Measurements from ENCODE around the gene TSSK2. TPM values are rescaled to one million over a fixed set of nuclear protein-coding genes. Genes with fewer than 3 reads are reported as not detected.

TSSK2 gene
- total RNA-seq (2022; extraction: Qiagen RNA extraction): not detected in 5 replicates

GRCh38 chr22:19130959-19131684, at the start of gene TSSK2:
TSS of gene TSSK2 (plus strand) at chr22:19131308. CDS start at chr22:19131400, 92 bp downstream.

DNA sequence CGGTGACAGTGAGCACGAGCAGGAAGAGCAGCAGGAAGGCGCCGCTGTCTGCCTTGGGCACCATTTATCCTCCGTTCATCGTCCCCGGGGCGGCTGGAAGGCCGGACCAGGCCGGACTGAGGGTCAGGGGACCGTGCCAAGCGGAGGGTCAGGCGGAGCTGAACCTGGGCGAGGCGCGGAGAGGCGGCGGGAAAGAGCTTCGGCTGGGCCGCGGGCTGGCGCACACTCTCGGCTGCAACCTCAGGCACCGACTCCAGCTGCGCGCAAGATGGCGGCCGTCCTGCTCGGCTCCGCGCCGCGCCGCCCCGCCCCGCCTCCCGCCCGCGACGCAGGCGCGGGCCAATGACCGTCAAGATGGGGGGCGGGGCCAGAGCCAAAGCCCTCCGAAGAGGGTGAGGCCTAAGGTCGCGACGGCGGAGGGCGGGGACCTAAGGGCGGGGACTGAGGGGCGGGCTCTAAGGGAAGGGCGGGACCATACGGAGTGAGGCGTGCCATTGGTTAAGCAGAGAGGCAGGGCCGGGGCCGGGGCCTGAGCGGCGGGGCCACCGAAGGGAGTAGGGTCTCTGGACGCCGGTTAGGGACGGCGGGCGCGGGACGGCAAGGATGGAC, 8.9 kb upstream of the TSSK2 start, which contains the start of gene DGCR2:
TSS of gene DGCR2 (minus strand) at position 270 of the 609 bp plus-strand sequence. CDS start at position 64, 206 bp downstream.

DNA sequence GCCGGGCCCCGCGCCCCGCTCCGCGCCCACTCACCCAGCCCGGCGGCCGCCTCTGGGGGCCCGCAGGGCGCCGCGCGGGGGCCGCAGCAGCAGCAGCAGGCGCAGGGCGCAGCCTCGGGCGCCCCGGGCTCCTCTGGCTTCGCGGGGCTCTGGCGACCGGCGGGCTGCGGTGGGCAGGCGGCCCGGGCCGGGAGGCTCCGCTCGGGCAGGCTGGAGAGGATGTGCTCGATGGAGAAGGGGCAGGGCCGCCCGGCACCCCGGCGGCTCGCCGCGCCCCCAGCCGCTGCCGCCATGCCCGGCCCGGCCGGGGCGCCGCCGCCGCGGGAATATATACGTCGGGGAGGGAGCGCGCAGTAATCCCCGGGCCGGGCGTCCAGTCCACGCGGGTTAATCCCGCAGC, 18.9 kb downstream of the TSSK2 start, which contains the start of gene GSC2:
TSS of gene GSC2 (minus strand) at position 302 of the 400 bp plus-strand sequence. CDS start at position 293, 9 bp downstream.

DNA sequence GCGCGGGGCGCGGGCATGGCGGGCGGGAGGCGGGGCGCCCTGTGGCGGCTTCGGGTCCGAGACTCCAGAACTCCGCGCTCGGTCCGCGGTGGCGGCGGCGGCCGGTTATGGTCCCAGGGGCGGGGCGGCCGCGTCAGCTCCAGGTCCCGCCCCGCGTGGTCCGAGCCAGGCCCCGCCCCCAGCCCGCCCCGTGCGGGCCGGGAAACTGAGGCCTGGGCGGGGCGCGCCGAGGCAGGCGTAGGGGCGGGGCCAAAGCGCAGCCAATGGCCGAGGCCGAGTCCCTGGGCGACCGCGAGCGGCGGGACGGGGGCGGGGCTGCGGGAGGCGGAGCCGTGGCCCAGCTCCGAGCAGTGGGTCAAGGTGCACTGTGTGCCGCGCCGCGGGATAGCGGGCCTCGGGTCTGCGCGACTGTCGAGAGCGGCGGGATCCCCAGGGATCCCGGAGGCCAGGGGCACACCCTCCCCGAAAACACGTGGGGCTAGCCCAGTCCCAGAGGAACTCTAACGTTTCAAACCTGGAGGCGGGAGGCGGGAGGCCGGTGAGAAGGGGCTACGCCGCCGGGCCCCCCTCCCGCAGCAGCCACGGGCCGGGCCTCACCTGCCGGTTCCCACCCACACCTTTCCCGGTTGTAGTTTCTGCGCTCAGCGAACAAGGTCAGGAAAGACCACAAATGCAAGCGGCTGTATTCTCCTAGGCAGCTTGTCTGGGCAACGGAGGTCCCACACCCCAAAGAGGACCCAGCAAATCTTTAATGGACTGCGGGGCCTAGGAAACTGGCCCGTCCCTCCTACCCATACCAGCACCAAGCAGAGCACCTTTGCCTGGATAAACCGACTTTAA, 47.8 kb downstream of the TSSK2 start, which contains the start of gene SLC25A1:
TSS of gene SLC25A1 (minus strand) at position 80 of the 840 bp plus-strand sequence. CDS start at position 17, 63 bp downstream.

Other genes with a start within 250 kb of the TSSK2 start
- 0.63 to 1.7 TPM (median 1.3 TPM) in 5 replicates for gene DGCR6, start 225.0 kb upstream of the TSSK2 start, total RNA-seq (2022; extraction: Qiagen RNA extraction)
- 0.32 to 1.1 TPM (median 0.51 TPM) in 5 replicates for gene PRODH, start 195.0 kb upstream of the TSSK2 start, total RNA-seq (2022; extraction: Qiagen RNA extraction)
- 17.3 to 24.4 TPM (median 21.9 TPM) in 5 replicates for gene DGCR2, start 8.9 kb upstream of the TSSK2 start, total RNA-seq (2022; extraction: Qiagen RNA extraction)
- 11.2 to 12.3 TPM (median 12.1 TPM) in 5 replicates for gene ESS2, start 13.3 kb downstream of the TSSK2 start, total RNA-seq (2022; extraction: Qiagen RNA extraction)
- gene GSC2, start 19.0 kb downstream of the TSSK2 start, total RNA-seq (2022; extraction: Qiagen RNA extraction): 0.09 to 0.11 TPM in 2 of 5 replicates, not detected in the others
- 45.3 to 65.1 TPM (median 62.6 TPM) in 5 replicates for gene SLC25A1, start 47.4 kb downstream of the TSSK2 start, total RNA-seq (2022; extraction: Qiagen RNA extraction)
- gene CLTCL1, start 160.4 kb downstream of the TSSK2 start, total RNA-seq (2022; extraction: Qiagen RNA extraction): 4.6 to 6.1 TPM (median 5.6 TPM) in 5 replicates